Epidermal melanocyte (primary cell): ENCODE measurements around the gene HSPB1.
"Not testable (repeated sequence)": the region's sequence is repeated elsewhere in the genome, so short reads cannot be mapped to it uniquely, and the experiment has no call there.

Source experiments
- DNase-seq: peaks from one replicate; pipeline ENCODE4 v3.0.0; 2011; ENCODE audit warnings: low spot score; ENCODE audit not compliant: insufficient read length

The HSPB1 gene

DNA sequence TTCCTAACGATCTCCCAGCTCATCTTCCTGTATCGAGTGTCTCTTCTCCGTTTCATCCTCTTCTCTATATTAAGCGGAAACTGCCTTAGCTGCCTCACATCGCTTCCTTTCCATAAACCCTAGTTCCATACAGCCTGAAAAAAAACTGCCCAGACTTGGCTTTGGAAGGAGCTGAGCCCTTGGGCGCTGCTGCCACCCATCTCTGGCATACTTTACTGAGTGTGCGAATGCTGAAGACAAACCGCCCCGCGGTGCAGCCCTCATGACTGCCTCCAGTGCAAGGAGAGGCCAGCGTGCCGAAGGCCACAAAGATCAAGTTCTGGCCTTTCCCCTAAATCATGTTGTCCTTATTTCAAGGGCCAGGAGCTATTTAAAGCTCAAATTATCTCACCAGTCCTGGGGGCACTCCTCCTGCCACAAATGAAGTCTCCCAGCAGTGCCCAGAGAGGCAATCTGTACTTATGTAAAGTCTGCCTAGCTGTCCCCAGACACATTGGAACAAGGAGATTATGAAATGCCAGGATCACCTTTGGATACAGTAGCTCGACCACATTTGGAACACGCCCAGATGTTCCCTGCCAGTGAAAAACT is 31.1 kb downstream of the HSPB1 start:
- DNase-seq = peak; percentile 82

- DNase-seq = no peak
Observed at GRCh38 chr7:76334320-76334967, 32.0 kb downstream of the HSPB1 start.

GRCh38 chr7:76335417-76335816 is 32.9 kb downstream of the HSPB1 start:
- not testable (repeated sequence) for DNase-seq

GRCh38 chr7:76336094-76336493 is 33.6 kb downstream of the HSPB1 start:
- DNase-seq = no peak

GRCh38 chr7:76337147-76337546 is 34.7 kb downstream of the HSPB1 start:
- DNase-seq = no peak

DNA sequence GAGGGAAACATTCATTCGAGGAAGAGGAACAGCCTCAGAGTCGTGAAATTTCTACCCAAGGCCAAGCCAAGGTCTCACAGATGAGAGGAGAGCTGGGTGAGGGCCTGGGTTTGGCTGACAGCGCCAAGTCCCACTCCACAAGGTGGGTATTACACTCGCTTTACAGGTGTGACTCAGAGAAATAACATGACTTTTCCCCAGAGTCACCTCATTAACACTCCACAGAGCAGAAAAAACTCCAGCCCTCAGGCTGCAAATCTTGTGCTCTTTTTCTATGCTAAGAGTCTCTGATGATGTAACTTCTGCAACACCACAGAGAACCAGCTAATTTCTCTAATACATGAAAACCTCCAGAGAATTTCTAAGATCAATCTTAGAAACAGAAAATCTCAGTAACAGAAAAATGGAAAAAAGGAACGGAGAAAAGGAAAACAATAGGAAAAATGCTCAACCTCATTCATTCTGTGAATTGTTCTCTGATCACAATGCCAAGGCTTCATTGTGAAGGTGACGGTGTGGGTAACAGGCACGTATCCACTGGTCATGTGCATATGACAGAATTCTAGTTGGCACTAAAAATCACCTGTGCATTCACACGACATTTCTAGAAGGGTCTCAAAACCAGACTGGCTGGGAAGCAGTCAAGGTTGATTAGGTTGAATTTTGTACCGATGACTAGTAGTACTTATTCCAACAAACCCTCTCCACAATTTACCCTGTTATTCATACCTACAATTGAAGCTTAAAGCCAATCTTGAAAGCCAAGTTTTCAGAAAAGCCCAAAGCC is 36.0 kb downstream of the HSPB1 start:
- DNase-seq = no peak

DNA sequence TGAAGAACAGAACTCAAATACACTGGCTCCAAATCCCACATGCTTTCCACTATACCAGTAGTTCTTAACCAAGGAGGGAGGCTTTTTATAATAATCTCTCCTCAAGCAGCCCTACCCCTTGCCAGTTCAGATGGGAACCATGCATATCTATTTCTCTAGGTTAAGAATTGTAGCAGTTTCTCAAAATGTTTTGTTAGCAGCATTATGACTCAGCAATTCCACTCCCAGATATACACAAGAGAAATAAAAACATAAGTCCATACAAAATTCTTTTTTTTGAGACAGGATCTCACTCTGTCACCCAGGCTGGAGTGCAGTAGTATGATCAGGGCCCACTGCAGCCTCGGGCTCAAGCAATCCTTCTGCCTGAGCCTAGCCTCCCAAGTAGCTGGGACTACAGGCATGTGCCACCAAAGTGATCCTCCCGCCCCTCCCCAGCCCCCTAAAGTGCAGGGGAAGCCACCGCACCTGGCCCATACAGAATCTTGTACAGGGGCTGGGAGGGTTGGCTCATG is 38.2 kb downstream of the HSPB1 start:
- no peak for DNase-seq

GRCh38 chr7:76342222-76342621 is 39.7 kb downstream of the HSPB1 start:
- no peak for DNase-seq

DNA sequence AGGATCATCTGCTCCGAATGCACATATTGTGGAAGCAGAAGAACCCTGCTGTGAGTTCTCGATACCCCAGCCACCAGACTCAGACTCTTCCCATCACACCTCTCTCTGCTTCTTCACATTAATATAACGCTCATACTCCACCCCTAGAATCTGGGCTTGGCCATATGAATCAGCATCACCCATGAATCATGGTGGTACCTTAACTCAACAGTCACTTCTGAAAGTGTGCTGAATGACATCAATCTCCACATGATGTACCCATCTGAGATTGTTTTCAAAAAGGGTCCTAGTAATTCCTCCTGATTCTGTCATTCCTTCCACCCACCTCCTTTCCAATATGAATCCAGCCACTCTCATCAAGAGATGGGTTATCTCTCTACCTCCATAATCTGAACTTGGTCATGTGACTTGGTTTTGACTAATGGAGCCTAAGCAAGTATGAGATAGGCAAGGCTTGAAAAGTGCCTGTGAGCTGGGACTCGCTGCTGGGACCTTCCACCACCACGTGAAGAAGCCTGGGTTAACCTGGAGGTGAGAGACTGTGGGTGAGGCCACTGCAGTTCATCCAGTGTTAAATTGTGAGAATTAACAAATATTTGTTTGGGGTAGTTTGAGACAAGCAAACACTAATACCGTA is 40.9 kb downstream of the HSPB1 start:
- no peak for DNase-seq

- no peak for DNase-seq
Observed at GRCh38 chr7:76343931-76344321, 41.5 kb downstream of the HSPB1 start.

GRCh38 chr7:76346097-76346496 is 43.6 kb downstream of the HSPB1 start:
- DNase-seq = no peak

- DNase-seq = no peak
Observed at GRCh38 chr7:76346778-76347177, 44.3 kb downstream of the HSPB1 start.

DNA sequence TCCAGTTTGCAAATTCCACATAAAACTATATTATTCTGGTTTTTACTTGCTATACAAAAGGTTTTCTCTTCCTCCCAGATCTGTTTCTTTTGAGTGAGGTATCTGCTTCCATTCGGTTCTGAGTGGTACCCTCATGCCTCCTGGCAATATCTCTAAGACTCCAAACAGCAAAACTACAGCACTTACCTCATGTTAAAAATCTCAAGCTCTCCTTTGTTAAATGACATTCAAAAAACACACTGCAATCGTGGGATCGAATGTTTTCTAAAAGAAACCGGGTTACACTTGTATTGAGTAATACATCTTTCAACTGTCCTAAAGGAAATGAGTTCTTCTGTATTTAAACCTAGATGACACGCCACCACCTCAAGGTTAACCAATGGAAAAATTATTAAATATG is 45.2 kb downstream of the HSPB1 start:
- no peak for DNase-seq

DNA sequence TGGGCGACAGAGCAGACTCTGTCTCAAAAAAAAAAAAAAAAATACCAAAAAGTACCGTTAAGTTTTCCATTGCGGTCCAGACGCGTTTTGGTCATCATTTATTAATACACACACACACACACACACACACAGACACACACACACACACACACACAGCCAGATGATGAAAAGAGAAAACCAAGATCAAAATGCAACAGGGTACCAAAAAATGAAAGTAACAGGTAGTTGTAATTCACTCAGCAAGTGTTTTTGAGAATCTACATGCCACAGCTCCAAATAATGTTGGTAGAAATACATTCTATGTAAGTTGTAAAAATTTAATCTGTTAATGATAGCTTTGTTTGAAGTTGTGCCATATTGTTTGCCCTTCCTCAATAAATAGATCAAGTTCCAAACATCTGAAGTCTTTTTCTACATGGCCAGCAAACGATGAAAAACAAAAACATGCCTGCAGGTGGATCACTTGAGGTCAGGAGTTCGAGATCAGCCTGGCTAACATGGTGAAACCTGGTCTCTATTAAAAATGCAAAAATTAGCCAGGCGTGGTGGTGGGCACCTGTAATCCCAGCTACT is 46.9 kb downstream of the HSPB1 start:
- DNase-seq = no peak

DNA sequence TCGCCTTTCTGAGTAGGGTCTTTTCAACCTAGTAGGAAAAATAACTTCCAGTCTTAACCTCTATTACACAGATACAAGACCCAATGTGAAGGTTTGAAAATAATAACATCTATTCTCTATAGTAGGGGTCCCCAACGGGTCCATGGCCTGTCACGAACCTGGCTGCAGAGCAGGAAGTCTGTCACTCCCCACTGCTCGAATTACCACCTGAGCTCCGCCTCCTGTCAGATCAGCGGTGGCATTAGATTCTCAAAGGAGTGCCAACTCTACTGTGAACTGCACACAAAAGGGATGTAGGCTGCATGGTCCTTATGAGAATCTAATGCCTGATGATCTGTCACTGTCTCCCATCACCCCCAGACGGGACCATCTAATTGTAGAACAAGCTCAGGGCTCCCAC is 48.9 kb downstream of the HSPB1 start:
- DNase-seq = no peak

DNA sequence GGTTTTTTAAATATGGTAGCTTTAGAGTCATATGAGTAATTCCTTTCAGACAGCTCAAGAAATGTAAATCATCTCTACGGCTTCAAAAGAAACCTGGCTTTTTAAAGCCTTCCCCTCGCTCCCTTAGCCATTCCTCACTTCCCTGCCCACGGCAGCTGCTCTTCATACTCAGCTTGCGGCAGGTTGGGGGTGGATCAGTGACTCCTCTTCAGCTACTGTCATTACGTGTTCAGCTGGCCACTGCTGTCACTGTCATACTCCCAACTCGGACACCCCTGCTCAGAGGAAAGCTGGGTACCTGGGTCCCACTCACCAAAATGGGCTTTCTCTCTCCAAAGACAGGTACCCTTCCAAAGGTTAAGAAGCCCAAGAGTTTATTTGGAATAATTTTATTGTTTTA is 49.7 kb downstream of the HSPB1 start:
- DNase-seq = no peak

GRCh38 chr7:76353744-76354143 is 51.3 kb downstream of the HSPB1 start:
- DNase-seq = no peak
